SU-DHL-6 (cell line): ENCODE data around the gene PLEKHH3.
"Not testable (repeated sequence)": the region's sequence is repeated elsewhere in the genome, so short reads cannot be mapped to it uniquely, and the experiment has no call there.

Source experiments
- H2AFZ ChIP-seq: fragments of 200-600 bp; sonication (generic); 2 replicates; pipeline ENCODE4 v1.6.1; 2014; ENCODE audit warnings: low read depth, mild to moderate bottlenecking, moderate library complexity, mixed read lengths, antibody characterized with exemption, low read length; ENCODE audit not compliant: severe bottlenecking
- H3F3A ChIP-seq: fragments of 200-600 bp; shearing (Covaris generic); 2 replicates; pipeline ENCODE4 v1.6.0; 2016; ENCODE audit warnings: antibody characterized with exemption, mild to moderate bottlenecking; ENCODE audit not compliant: insufficient read depth
- H3K27ac ChIP-seq: fragments of 200-600 bp; sonication (generic); 2 replicates; pipeline ENCODE4 v1.5.1; 2016; ENCODE audit warnings: low read depth, mild to moderate bottlenecking, low read length, moderate library complexity, mixed read lengths
- H3K27me3 ChIP-seq: fragments of 200-600 bp; sonication (generic), shearing (Covaris generic); 2 replicates; pipeline ENCODE4 v1.6.0; 2014; ENCODE audit warnings: mild to moderate bottlenecking, low read length
- H3K36me3 ChIP-seq: fragments of 200-600 bp; sonication (generic); 2 replicates; pipeline ENCODE4 v1.6.1; 2014; ENCODE audit warnings: mild to moderate bottlenecking, low read length, mixed read lengths
- H3K4me2 ChIP-seq: fragments of 300-600, 200-600 bp; shearing (Covaris generic), sonication (generic); 2 replicates; pipeline ENCODE4 v1.6.0; 2014; ENCODE audit warnings: low read length, low read depth, mild to moderate bottlenecking; ENCODE audit not compliant: poor library complexity, severe bottlenecking
- H3K4me3 ChIP-seq: fragments of 200-600 bp; sonication (generic); 2 replicates; pipeline ENCODE4 v1.5.1; 2014; ENCODE audit warnings: antibody characterized with exemption, low read length, mild to moderate bottlenecking, mixed read lengths; ENCODE audit not compliant: insufficient read depth, poor library complexity, severe bottlenecking
- H3K79me2 ChIP-seq: fragments of 200-600 bp; sonication (generic); 2 replicates; pipeline ENCODE4 v1.6.1; 2014; ENCODE audit warnings: mild to moderate bottlenecking, low read length, moderate library complexity; ENCODE audit not compliant: insufficient read depth
- H3K9ac ChIP-seq: fragments of 200-600 bp; sonication (generic); 2 replicates; pipeline ENCODE4 v1.7.0; 2014; ENCODE audit warnings: mild to moderate bottlenecking, low read length
- H3K9me2 ChIP-seq: fragments of 200-600 bp; sonication (generic); replicated peaks from 2 replicates; pipeline ENCODE4 v1.6.1; 2014; ENCODE audit warnings: low read length; ENCODE audit not compliant: insufficient read depth
- H3K9me3 ChIP-seq: fragments of 200-600 bp; sonication (generic); 2 replicates; pipeline ENCODE4 v1.6.1; 2014; ENCODE audit warnings: low read length, mixed read lengths; ENCODE audit not compliant: insufficient read depth
- H4K20me1 ChIP-seq: fragments of 200-600 bp; sonication (generic); 2 replicates; pipeline ENCODE4 v1.6.1; 2014; ENCODE audit warnings: low read depth, mild to moderate bottlenecking, antibody characterized with exemption, low read length, moderate library complexity, mixed read lengths
- CTCF ChIP-seq: fragments of 200-600 bp; sonication (generic); IDR thresholded peaks from one replicate; pipeline ENCODE4 v1.5.1; 2017; ENCODE audit warnings: antibody characterized with exemption, mild to moderate bottlenecking, low read length, moderate library complexity; ENCODE audit not compliant: insufficient read depth, poor library complexity, severe bottlenecking
- EZH2phosphoT487 ChIP-seq: fragments of 200-600 bp; sonication (generic), shearing (Covaris generic); conservative IDR thresholded peaks from 2 replicates; pipeline ENCODE4 v1.6.1; 2018; ENCODE audit warnings: mild to moderate bottlenecking, antibody characterized with exemption, low read length, moderate library complexity, mixed read lengths

Gene PLEKHH3

GRCh38 chr17:42669705-42669976 lies 7.2 kb downstream of the PLEKHH3 start:
- H3K9ac ChIP-seq: no peak overlapping the region
- H2AFZ ChIP-seq: no peak overlapping the region
- no peak overlapping the region for H3K27ac ChIP-seq
- H3K9me2 ChIP-seq: no peaks in the 10 kb centered on the region
- no peaks in the 10 kb centered on the region for H3K27me3 ChIP-seq
- H3K79me2 ChIP-seq: no peaks in the 10 kb centered on the region
- no peak overlapping the region for H3K4me3 ChIP-seq
- no peak overlapping the region for H3K4me2 ChIP-seq
- H4K20me1 ChIP-seq: no peaks in the 10 kb centered on the region
- H3K36me3 ChIP-seq: no peaks in the 10 kb centered on the region
- no peaks in the 10 kb centered on the region for H3F3A ChIP-seq
- no peak for TF ChIP-seq CTCF
- TF ChIP-seq EZH2phosphoT487: no peak
- no peaks in the 10 kb centered on the region for H3K9me3 ChIP-seq

GRCh38 chr17:42667088-42667951 lies 9.5 kb downstream of the PLEKHH3 start:
- Histone ChIP-seq H3K9me2 (no peaks in the 10 kb centered on the region), H3K27ac (no peak overlapping the region), H3K4me2 (no peak overlapping the region), H2AFZ (no peak overlapping the region), H3K4me3 (no peak overlapping the region), H3F3A (no peaks in the 10 kb centered on the region), H4K20me1 (no peaks in the 10 kb centered on the region), H3K79me2 (no peaks in the 10 kb centered on the region), H3K36me3 (no peaks in the 10 kb centered on the region), H3K27me3 (no peaks in the 10 kb centered on the region), H3K9me3 (no peaks in the 10 kb centered on the region), H3K9ac (no peak overlapping the region)
- no peak for TF ChIP-seq EZH2phosphoT487
- no peak for TF ChIP-seq CTCF

- H3F3A ChIP-seq, H3K9ac ChIP-seq, H3K9me2 ChIP-seq, H3K27me3 ChIP-seq, H3K4me2 ChIP-seq, H3K27ac ChIP-seq, H2AFZ ChIP-seq, H3K4me3 ChIP-seq, H3K36me3 ChIP-seq, H4K20me1 ChIP-seq, H3K9me3 ChIP-seq, H3K79me2 ChIP-seq: not testable (repeated sequence)
These were observed 10.7 kb downstream of the PLEKHH3 start for GRCh38 chr17:42666126-42666525.

- H3K36me3 ChIP-seq: no peaks in the 10 kb centered on the region
- H3K9ac ChIP-seq: no peak overlapping the region
- H3K27me3 ChIP-seq: no peaks in the 10 kb centered on the region
- TF ChIP-seq EZH2phosphoT487: no peak
- TF ChIP-seq CTCF: no peak
- H3K9me2 ChIP-seq: no peaks in the 10 kb centered on the region
- H3K79me2 ChIP-seq: no peaks in the 10 kb centered on the region
- H3F3A ChIP-seq: no peaks in the 10 kb centered on the region
- no peak overlapping the region for H3K4me3 ChIP-seq
- H3K4me2 ChIP-seq: no peak overlapping the region
- H3K27ac ChIP-seq: no peak overlapping the region
- no peaks in the 10 kb centered on the region for H3K9me3 ChIP-seq
- H4K20me1 ChIP-seq: no peaks in the 10 kb centered on the region
- no peak overlapping the region for H2AFZ ChIP-seq
These were observed 11.2 kb downstream of the PLEKHH3 start for GRCh38 chr17:42665581-42666001.
